Stimulated activated CD8-positive, alpha-beta memory T cell treated with anti-CD3 and anti-CD28 coated beads, Interleukin-12 subunit alpha, Interleukin-12 subunit beta, amount 100 ng/mL, for 4 hours (primary cell): Measurements from ENCODE around the gene CLCN5.

ENCODE experiments used
- DNase-seq: peaks from one replicate; pipeline ENCODE4 v3.0.0-alpha.2; 2020; ENCODE audit warnings: low read depth

CLCN5 gene

GRCh38 chrX:50088645-50089044 lies 166.2 kb downstream of the CLCN5 start:
- DNase-seq: no peak

DNA sequence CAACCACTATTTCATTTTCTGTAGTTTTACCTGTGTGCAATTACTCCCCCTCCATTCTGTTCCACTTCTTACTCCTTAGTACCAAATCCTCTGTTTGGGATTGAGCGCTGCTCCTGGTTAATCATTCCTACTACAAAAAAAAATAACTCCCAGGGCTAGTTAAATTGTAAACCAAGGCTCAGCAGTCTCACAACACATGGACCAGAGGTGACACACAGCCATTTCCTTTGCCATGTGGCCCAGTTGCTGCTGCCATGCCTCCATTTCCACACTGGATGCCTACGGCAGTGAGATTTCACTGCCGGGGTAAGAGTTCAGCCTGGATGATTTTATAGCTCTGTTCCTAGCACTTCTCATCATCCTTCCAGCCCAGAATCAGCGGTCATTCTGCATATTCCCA lies 171.2 kb downstream of the CLCN5 start:
- DNase-seq: no peak

- DNase-seq: no peak
These were observed 174.7 kb downstream of the CLCN5 start for GRCh38 chrX:50097071-50097470.

DNA sequence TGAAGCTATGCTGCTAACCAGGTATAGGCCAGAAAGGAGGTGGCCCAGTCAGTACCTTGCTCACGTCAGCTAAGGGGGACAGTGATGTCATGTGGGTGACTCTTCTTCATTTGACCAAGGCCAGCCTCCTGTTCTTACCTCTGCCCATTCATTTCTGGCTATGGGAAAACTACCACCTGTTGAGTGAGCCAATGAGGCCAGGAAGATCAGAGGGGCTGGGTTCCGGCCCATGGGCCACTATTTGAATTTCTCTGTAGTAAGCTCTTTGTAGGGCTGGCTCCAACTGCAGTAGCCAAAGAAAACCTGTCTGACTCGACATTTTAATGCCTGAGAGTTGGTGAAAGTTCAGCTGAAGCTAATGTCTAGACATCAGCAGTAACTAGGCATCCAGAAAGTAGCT lies 175.8 kb downstream of the CLCN5 start:
- no peak for DNase-seq

- DNase-seq: no peak
These were observed 176.4 kb downstream of the CLCN5 start for GRCh38 chrX:50098749-50099148.

DNA sequence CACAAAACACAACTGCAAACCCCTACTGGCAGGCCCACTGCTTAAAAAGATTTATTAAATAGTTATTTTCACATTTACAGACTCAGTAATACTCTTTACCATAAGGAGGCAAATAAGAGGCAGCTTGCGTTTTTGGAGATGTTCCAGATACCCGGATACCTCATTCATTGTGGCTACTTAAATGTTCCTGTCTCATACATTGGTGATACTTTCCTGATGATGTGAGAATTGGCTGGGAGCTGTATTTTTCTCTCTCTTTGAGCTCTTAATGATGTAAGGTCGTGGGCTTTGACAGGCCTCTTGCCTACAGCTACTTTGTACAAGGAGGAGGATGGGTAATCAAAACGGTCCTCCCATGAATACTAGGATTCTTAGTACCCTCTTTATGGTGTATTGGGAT lies 176.9 kb downstream of the CLCN5 start:
- DNase-seq: no peak

GRCh38 chrX:50100188-50100587 lies 177.8 kb downstream of the CLCN5 start:
- no peak for DNase-seq

- no peak for DNase-seq
These were observed 180.8 kb downstream of the CLCN5 start for GRCh38 chrX:50103176-50103575.

DNA sequence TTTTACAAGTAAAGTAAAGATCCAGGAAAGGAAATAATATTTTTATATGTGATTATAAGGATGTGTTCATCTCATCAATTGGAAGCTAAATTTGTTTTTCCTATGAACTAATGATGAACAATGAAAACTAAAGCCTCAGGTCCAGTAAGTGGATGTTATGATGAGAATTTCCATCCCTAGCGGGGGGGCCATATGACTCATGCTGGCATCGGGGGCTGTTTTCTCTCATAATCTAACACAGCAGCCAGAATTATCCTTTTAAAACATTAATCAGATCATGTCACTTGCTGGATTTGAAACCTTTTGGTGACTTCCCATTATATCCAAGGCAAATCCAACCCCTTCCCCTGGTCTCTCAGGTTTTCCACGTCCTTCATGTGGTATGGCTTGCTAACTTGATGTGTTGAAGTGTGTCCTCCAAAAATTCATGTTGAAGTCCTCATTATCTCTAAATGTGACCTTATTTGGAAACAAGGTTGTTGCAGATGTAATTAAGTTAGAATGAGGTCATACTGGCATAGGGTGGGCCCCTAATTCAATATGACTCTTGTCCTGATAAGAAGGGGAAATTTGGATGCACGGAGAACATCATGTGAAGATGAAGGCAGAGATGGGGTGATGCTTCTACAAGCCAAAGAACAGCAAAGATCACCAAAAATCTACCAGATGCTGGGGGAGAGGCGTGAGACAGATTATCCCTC lies 181.6 kb downstream of the CLCN5 start:
- DNase-seq: no peak

- DNase-seq: no peak
These were observed 183.8 kb downstream of the CLCN5 start for GRCh38 chrX:50106051-50106675.

- DNase-seq: no peak
These were observed 185.1 kb downstream of the CLCN5 start for GRCh38 chrX:50107470-50107869.

- DNase-seq: no peak
These were observed 185.9 kb downstream of the CLCN5 start for GRCh38 chrX:50108264-50108663.

DNA sequence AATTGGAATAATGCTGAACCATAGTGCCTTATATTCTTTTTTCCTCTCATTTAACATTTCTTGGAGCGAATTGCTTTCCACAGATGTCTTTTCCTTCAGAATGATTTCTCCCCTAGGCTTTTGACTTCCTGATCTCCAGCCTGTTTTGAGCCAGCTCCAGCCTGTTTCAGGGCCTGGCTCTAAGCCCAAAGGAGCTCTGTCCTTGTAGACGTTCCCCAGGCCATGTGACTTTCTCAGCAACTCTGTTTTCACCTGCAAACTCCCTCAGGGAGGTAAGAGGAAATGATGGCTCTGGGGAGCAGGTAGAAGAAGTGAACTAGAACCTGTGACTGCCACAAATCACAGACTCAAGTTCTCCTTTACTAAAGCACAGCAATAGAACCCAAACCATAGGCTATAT lies 189.3 kb downstream of the CLCN5 start:
- no peak for DNase-seq

- DNase-seq: no peak
These were observed 191.7 kb downstream of the CLCN5 start for GRCh38 chrX:50114113-50114512.

GRCh38 chrX:50115973-50116372 lies 193.6 kb downstream of the CLCN5 start:
- DNase-seq: no peak

DNA sequence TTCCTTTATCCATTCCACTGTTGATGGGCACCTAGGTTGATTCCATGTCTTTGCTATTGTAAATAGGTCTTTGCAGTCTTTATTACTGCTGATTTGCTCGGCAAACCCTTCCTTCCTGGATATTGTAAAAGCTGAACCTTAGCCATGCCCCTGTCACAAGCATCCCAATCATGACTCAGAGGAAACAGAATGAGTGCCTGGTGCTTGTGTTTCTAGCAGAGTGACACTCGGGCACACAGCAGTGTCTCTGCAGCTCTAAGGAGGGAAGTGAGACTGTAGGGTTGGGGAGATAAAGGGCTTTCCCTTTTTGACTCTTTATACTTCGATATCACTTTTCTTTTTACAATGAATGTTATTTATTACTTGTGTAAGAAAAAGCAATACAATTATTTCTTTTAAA lies 195.1 kb downstream of the CLCN5 start:
- DNase-seq: no peak

DNA sequence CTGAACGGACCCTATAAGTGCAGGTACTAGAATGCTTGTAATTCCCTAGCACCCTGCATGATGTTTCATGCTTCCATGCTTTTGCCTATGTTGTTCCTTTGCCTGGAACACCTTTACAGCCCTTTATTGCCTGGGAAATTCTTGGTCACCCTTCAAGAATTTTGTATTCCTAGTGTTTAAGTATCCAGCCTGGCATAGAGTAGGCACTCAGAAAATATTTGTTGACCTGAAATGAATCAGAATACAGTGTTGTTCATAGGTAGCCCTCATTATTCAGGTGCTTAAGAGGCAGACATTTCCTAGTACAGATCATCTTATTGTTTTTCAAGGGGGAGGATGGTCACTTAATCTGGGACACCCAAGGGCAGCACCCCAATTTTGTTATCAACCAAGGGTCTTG lies 203.1 kb downstream of the CLCN5 start:
- DNase-seq: no peak

DNA sequence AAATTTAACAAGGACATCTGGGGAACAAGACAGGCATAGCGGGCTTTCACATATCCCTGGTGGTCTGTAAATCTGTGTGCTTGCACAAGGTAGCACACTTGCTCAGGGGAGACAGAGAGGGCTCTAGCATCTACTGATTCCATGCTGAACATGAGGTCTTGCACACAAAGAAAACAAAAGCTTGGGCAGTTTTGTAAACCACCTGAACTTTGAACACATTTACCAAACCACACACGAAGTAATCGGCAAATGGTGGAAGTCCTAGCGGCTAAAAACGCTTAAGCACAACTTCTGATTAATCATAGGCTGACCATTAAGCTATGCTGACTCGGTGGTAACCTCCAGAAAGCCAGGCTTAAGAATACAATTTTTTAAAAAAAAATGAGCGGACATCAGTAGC lies 225.6 kb downstream of the CLCN5 start:
- DNase-seq: no peak
